DMS114 treated with DMSO at 0.1 percent for 48 hours (cell line): ENCODE data around the gene KREMEN2.
"Not testable (repeated sequence)": the region's sequence is repeated elsewhere in the genome, so short reads cannot be mapped to it uniquely, and the experiment has no call there.

Experiments used
- DNase-seq: peaks from one replicate; lab custom pipeline; 2025; ENCODE audit not compliant: unreplicated experiment; lab: John Stamatoyannopoulos, UW

KREMEN2 gene, protein sequence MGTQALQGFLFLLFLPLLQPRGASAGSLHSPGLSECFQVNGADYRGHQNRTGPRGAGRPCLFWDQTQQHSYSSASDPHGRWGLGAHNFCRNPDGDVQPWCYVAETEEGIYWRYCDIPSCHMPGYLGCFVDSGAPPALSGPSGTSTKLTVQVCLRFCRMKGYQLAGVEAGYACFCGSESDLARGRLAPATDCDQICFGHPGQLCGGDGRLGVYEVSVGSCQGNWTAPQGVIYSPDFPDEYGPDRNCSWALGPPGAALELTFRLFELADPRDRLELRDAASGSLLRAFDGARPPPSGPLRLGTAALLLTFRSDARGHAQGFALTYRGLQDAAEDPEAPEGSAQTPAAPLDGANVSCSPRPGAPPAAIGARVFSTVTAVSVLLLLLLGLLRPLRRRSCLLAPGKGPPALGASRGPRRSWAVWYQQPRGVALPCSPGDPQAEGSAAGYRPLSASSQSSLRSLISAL

GRCh38 chr16:2963723-2964474 lies at the start of gene KREMEN2:
Gene KREMEN2, plus strand, starts transcription at chr16:2964275. Its CDS starts 246 bp downstream, at chr16:2964521.
- peak; percentile 66 for DNase-seq

GRCh38 chr16:2915196-2915929 lies 48.7 kb upstream of the KREMEN2 start:
- no peak for DNase-seq

DNA sequence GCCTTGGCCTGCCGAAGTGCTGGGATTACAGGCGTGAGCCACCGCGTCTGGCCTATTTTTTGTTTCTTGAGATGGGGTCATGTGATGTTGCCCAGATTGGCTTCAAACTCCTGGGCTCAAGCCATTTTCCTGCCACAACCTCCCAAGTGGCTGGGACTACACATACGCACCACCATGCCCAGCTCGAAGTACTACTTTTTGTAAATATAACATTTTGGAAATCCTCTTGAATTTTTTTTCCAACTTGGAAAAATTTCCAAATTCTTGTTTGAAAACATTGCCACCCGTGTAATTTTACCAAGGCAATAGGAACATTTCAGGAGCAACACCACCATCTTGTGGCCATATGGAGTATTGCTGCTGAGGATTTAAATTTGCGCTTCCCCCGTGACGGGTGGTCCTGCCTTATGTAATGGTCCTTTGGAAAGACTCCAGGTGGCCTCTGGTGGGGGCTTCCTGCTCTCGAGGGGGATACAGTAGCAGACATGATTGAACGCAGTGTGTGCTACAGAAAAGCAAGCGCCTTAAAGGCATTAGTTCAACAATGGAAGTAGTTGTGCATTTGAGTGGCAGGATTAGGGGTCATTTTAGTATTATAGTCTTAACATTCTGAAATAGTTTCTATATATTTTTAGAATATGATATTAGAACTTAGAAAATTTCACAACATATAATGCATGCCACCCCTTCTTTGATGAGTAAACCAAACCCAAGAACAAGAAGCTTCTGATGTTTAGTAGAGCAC lies 44.4 kb upstream of the KREMEN2 start:
- DNase-seq = peak; percentile 36

DNA sequence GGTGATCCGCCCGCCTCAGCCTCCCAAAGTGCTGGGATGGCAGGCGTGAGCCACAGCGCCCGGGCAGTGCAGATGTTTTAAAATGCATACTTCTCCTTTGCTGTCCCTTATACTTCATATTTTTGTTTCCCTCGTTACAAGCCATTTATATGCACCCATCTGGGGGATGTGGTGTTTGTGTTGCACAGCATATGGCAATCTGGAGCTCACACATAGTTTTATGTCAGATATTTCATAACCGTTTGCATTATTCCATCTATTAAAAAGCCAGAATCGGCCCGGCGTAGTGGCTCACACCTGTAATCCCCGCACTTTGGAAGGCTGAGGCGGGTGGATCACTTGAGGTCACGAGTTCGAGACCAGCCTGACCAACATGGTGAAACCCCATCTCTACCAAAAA lies 40.6 kb upstream of the KREMEN2 start:
- no peak for DNase-seq

- no peak for DNase-seq
Observed at GRCh38 chr16:2924901-2925755, 38.9 kb upstream of the KREMEN2 start.

DNA sequence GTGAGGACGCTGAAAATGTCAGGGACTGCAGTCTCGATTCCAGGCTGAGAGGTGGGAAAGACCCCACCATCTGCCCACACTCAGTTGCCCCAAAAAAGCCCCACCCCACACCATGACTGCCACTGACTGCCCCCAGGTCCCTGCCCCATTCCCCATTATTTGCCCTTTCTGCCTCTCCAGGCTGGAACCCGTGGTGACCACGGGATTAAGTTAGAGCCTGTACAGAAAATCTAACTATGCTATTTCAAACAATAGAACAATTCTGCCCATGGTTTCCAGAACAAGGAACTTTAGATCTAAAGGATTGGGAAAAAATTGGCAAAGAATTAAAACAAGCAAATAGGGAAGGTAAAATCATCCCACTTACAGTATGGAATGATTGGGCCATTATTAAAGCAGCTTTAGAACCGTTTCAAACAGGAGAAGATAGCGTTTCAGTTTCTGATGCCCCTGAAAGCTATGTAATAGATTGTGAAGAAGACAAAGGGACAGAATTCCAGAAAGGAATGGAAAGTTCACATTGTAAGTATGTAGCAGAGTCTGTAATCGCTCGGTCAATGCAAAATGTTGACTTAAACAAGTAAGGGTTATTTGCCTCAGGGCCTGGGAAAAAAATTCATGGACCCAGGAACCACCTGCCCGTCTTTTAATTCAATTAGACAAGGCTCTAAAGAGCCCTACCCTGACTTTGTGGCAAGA lies 38.0 kb upstream of the KREMEN2 start:
- DNase-seq = no peak

GRCh38 chr16:2926650-2926999 lies 37.5 kb upstream of the KREMEN2 start:
- no peak for DNase-seq

DNA sequence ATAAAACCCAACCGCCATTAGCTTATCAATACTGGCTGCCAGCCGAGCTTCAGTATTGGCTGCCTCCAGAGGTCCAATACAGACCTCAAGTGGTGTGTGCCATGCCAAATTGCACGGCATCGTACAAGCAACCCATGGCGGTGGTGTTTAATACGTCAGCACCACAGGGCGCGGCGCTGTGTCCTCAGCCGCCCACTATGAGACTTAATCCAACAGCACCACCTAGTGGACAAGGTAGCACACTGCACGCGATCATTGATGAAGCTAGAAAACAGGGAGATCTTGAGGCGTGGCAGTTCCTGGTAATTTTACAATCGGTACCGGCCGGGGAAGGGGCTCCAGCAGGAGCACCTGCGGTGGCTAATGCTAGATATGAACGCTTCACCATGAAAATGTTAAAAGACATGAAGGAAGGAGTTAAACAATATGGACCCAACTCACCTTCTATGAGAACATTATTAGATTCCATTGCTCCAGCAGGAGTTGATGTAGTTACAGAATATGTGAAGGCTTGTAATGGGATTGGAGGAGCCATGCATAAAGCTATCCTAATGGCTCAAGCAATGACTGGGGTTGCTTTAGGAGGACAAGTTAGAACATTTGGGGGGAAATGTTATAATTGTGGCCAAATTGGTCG lies 36.9 kb upstream of the KREMEN2 start:
- DNase-seq = peak; percentile 70

- DNase-seq = not testable (repeated sequence)
Observed at GRCh38 chr16:2928151-2928550, 35.9 kb upstream of the KREMEN2 start.

- no peak for DNase-seq
Observed at GRCh38 chr16:2928796-2929195, 35.3 kb upstream of the KREMEN2 start.

DNA sequence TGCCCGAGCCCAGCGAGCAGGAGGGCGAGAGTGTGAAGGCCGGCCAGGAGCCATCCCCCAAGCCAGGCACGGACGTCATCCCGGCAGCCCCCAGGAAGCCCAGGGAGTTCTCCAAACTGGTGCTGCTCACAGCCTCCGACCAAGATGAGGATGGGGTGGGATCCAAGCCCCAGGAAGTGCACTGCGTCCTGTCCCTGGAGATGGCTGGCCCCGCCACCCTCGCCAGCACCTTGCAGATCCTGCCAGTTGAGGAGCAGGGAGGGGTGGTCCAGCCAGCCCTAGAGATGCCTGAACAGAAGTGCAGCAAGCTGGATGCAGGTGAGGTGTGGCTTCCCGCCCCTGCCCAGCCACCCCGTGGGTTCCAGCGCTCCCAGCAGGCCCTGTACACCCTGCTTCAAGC lies 34.4 kb upstream of the KREMEN2 start:
- no peak for DNase-seq

- no peak for DNase-seq
Observed at GRCh38 chr16:2930236-2930635, 33.8 kb upstream of the KREMEN2 start.

GRCh38 chr16:2931231-2931914 lies 32.7 kb upstream of the KREMEN2 start:
- not testable (repeated sequence) for DNase-seq

- DNase-seq = no peak
Observed at GRCh38 chr16:2933136-2933535, 30.9 kb upstream of the KREMEN2 start.

- no peak for DNase-seq
Observed at GRCh38 chr16:2933701-2934100, 30.4 kb upstream of the KREMEN2 start.

- DNase-seq = no peak
Observed at GRCh38 chr16:2934450-2934849, 29.6 kb upstream of the KREMEN2 start.

GRCh38 chr16:2936436-2937011 lies 27.6 kb upstream of the KREMEN2 start:
- DNase-seq = no peak

GRCh38 chr16:2937170-2937569 lies 26.9 kb upstream of the KREMEN2 start:
- no peak for DNase-seq
